Panc1 (cell line): ENCODE measurements around the gene PRSS27.
"Not testable (repeated sequence)": the region's sequence is repeated elsewhere in the genome, so short reads cannot be mapped to it uniquely, and the experiment has no call there.

Source experiments
- CTCF ChIP-seq: fragments of 450-650 bp; IDR thresholded peaks from 2 replicates; pipeline ENCODE4 v1.5.1; 2017; ENCODE audit warnings: mild to moderate bottlenecking
- POLR2AphosphoS5 ChIP-seq: IDR thresholded peaks from 2 replicates; pipeline ENCODE4 v1.6.1; 2012; ENCODE audit warnings: mild to moderate bottlenecking, low read depth, low read length, moderate library complexity
- REST ChIP-seq, 2 experiments: IDR thresholded peaks; 2 replicates each; pipeline ENCODE4 v1.6.1; 2011 to 2012; ENCODE audit warnings: low read depth in 2 of 2, control low read depth in 1 of 2, low read length in 1 of 2, mild to moderate bottlenecking in 1 of 2, moderate library complexity in 1 of 2; ENCODE audit not compliant: insufficient read depth in 1 of 2
- SIN3A ChIP-seq: IDR thresholded peaks from 2 replicates; pipeline ENCODE4 v1.6.1; 2012; ENCODE audit warnings: low read depth, mild to moderate bottlenecking, low read length, moderate library complexity, borderline replicate concordance; ENCODE audit not compliant: insufficient read depth
- TCF7L2 ChIP-seq: IDR thresholded peaks from 2 replicates; pipeline ENCODE4 v1.6.1; 2011; ENCODE audit warnings: mild to moderate bottlenecking, low read depth, low read length, inconsistent platforms

- TF ChIP-seq POLR2AphosphoS5; CTCF; REST (IDR thresholded peaks at IDR 0.05; ENCODE audit: insufficient read depth in 1 of 2, low read depth in 2 of 2, low read length in 1 of 2); SIN3A; TCF7L2: not testable (repeated sequence)
These were observed 40.1 kb downstream of the PRSS27 start for GRCh38 chr16:2679902-2680301.
